Measurements from ENCODE around the gene SAMD4B.
A peak's percentile ranks its signal among the peaks of the same experiment; 100 is the strongest.

The SAMD4B gene

GRCh38 chr19:39390751-39391437 lies 48.7 kb downstream of the SAMD4B start, which contains the start of the genes MED29 and PAF1:
Gene MED29, plus strand, starts transcription at chr19:39391378. Its CDS starts 45 bp downstream, at chr19:39391423.
Gene PAF1, minus strand, starts transcription at chr19:39391106. Its CDS starts 242 bp downstream, at chr19:39390864.
- DNase-seq (ENCODE audit: low read depth in 2 of 2): peak; percentile 92 to 94

GRCh38 chr19:39397360-39398296 lies 55.4 kb downstream of the SAMD4B start:
- peak; percentile 85 to 89 for DNase-seq (ENCODE audit: low read depth in 2 of 2)

GRCh38 chr19:39398297-39398864 lies 56.2 kb downstream of the SAMD4B start:
- DNase-seq (ENCODE audit: low read depth in 2 of 2): peak in 1 of 2 donors; percentile 42

- DNase-seq (ENCODE audit: low read depth in 2 of 2): no peak
Measured at GRCh38 chr19:39399668-39400050, 57.4 kb downstream of the SAMD4B start.

GRCh38 chr19:39400061-39400460 lies 57.8 kb downstream of the SAMD4B start:
- DNase-seq (ENCODE audit: low read depth in 2 of 2): no peak

GRCh38 chr19:39401070-39401548 lies 58.9 kb downstream of the SAMD4B start:
- DNase-seq (ENCODE audit: low read depth in 2 of 2): no peak

- peak; percentile 84 to 86 for DNase-seq (ENCODE audit: low read depth in 2 of 2)
Measured at GRCh38 chr19:39401549-39402345, 59.5 kb downstream of the SAMD4B start.

GRCh38 chr19:39402346-39403300 lies 60.4 kb downstream of the SAMD4B start:
- peak; percentile 81 to 82 for DNase-seq (ENCODE audit: low read depth in 2 of 2)

GRCh38 chr19:39403331-39404312 lies 61.4 kb downstream of the SAMD4B start:
- DNase-seq (ENCODE audit: low read depth in 2 of 2): peak; percentile 94 to 95

GRCh38 chr19:39405261-39405957 lies 63.2 kb downstream of the SAMD4B start:
- no peak for DNase-seq (ENCODE audit: low read depth in 2 of 2)

GRCh38 chr19:39405958-39406655 lies 63.9 kb downstream of the SAMD4B start:
- peak; percentile 70 to 79 for DNase-seq (ENCODE audit: low read depth in 2 of 2)

GRCh38 chr19:39406656-39407409 lies 64.6 kb downstream of the SAMD4B start, which contains the start of gene ZFP36:
Gene ZFP36, plus strand, starts transcription at chr19:39406847. Its CDS starts 58 bp downstream, at chr19:39406905.
- peak; percentile 75 to 77 for DNase-seq (ENCODE audit: low read depth in 2 of 2)

GRCh38 chr19:39407410-39407659 lies 65.1 kb downstream of the SAMD4B start:
- DNase-seq (ENCODE audit: low read depth in 2 of 2): no peak

- peak in 1 of 2 donors; percentile 44 for DNase-seq (ENCODE audit: low read depth in 2 of 2)
Measured at GRCh38 chr19:39407660-39408391, 65.6 kb downstream of the SAMD4B start.

GRCh38 chr19:39408392-39409207 lies 66.4 kb downstream of the SAMD4B start:
- DNase-seq (ENCODE audit: low read depth in 2 of 2): no peak
